Measurements from ENCODE around the gene GNA12.

GRCh38 chr7:2869981-2870380, 25.9 kb upstream of the GNA12 start:
- no peak for TF ChIP-seq POLR2A (IDR thresholded peaks at IDR 0.05)
- TF ChIP-seq, protein P1, sequence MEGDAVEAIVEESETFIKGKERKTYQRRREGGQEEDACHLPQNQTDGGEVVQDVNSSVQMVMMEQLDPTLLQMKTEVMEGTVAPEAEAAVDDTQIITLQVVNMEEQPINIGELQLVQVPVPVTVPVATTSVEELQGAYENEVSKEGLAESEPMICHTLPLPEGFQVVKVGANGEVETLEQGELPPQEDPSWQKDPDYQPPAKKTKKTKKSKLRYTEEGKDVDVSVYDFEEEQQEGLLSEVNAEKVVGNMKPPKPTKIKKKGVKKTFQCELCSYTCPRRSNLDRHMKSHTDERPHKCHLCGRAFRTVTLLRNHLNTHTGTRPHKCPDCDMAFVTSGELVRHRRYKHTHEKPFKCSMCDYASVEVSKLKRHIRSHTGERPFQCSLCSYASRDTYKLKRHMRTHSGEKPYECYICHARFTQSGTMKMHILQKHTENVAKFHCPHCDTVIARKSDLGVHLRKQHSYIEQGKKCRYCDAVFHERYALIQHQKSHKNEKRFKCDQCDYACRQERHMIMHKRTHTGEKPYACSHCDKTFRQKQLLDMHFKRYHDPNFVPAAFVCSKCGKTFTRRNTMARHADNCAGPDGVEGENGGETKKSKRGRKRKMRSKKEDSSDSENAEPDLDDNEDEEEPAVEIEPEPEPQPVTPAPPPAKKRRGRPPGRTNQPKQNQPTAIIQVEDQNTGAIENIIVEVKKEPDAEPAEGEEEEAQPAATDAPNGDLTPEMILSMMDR (IDR thresholded peaks at IDR 0.05), result no peak

All from gastroesophageal sphincter (tissue), 3 donors.